Neuron (in vitro differentiated cells): ENCODE measurements around the gene ROR1.
"Not testable (repeated sequence)": the region's sequence is repeated elsewhere in the genome, so short reads cannot be mapped to it uniquely, and the experiment has no call there.

Experiments
- H2AFZ ChIP-seq: one replicate; pipeline ENCODE4 v1.6.1; 2013; ENCODE audit warnings: low read depth, mild to moderate bottlenecking, inconsistent platforms, low read length, moderate library complexity
- H3K27me3 ChIP-seq: one replicate; pipeline ENCODE4 v1.6.1; 2013; ENCODE audit warnings: low read length; ENCODE audit not compliant: insufficient read depth
- H3K36me3 ChIP-seq: one replicate; pipeline ENCODE4 v1.6.1; 2013; ENCODE audit warnings: low read length; ENCODE audit not compliant: insufficient read depth
- H3K4me1 ChIP-seq: one replicate; pipeline ENCODE4 v1.6.1; 2013; ENCODE audit warnings: low read length; ENCODE audit not compliant: insufficient read depth
- H3K4me3 ChIP-seq: 2 replicates; pipeline ENCODE4 v1.5.1; 2013; ENCODE audit warnings: mild to moderate bottlenecking, low read length, moderate library complexity
- H3K9me3 ChIP-seq: one replicate; pipeline ENCODE4 v1.6.1; 2013; ENCODE audit warnings: low read length

Gene ROR1

DNA sequence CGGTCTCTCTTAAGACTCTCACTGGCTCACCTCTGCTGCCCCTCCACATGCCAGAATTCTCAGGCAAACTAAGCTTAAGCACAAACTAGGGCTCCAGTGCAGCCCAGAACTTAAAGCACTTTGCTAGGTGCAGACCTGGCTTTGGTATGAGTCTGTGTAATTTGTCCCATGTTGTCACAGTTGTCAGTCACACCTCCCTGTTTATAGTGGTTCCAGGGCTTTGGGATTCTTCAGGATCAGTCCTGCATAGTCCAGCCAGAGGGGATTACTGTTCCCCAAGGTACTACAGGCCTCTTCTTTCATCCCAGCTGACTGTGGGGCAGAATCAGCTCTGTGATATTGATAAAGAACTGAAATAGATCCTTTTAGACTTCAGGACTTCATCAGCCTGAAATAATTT lies 324.6 kb downstream of the ROR1 start:
- Histone ChIP-seq H2AFZ (no peak overlapping the region), H3K27me3 (no peaks in the 10 kb centered on the region), H3K4me1 (no peaks in the 10 kb centered on the region), H3K4me3 (no peak overlapping the region), H3K9me3 (no peaks in the 10 kb centered on the region), H3K36me3 (no peaks in the 10 kb centered on the region)

DNA sequence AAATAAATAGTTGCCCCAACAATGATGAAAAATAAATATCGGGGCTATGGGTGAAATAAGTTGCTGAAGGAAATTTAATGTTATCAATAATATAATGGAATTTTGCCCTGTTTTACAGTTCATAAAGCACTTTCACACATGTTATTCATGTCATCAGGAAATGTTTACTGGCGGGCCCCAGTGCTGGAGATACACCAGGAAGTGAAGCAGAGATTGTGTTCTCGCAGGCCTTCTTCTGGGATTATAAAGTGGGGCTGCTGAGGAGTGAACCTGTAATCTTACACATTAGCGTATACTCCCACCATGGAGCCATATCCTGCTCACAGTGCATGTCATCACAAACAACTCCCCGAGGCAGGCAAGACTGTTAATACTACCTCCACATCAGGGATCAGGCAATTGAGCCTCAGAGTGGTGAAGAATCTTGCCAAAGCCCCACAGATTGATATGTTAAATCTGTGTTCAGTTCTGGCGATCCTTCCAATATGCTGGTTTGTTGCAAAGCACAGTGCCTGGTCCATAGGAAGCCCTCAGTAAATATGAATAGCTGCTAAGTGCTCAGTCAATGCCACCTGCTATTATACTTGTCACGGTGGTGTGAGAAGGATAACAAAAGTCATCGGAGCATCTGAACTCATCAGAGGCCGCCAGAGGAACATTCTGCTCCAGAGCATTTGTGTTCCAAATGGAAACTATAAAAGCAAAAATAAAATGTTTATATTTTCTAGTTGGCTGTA lies 325.2 kb downstream of the ROR1 start:
- no peaks in the 10 kb centered on the region for H3K4me1 ChIP-seq
- no peak overlapping the region for H3K4me3 ChIP-seq
- H3K27me3 ChIP-seq, result no peaks in the 10 kb centered on the region
- H3K9me3 ChIP-seq, result no peaks in the 10 kb centered on the region
- H2AFZ ChIP-seq, result no peak overlapping the region
- H3K36me3 ChIP-seq, result no peaks in the 10 kb centered on the region

DNA sequence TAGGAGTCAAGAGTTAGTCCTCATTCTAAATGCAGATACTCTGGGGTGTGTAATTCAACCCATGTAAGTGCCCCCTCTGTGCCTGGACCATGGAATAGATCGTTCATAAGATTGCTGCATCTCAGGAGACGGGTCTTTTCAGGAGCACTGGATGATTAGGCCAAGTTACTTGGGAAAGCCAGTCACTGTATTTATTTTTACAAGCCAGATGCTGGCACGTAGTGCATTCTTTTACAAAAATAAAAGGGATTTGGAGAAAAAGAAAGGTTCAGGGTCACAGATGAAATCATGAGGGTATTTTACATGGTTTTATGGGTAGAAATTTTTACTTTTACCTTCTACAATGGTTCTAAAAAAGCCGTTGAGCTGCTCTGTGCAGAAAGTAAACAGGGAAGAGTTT lies 327.0 kb downstream of the ROR1 start:
- Histone ChIP-seq H3K9me3 (no peaks in the 10 kb centered on the region), H2AFZ (no peak overlapping the region)

DNA sequence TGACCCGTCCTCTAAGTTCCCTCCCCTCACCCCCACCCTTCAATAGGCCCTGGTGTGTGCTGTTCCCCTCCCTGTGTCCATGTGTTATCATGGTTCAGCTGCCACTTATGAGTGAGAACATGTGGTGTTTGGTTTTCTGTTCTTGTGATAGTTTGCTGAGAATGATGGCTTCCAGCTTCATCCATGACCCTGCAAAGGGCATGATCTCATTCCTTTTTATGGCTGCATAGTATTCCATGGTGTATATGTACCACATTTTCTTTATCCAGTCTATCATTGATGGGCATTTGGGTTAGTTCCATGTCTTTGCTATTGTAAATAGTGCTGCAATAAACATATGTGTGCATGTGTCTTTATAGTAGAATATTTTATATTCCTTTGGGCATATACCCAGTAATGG lies 330.8 kb downstream of the ROR1 start:
- not testable (repeated sequence) for H3K4me1 ChIP-seq, H3K4me3 ChIP-seq, H2AFZ ChIP-seq, H3K9me3 ChIP-seq, H3K27me3 ChIP-seq, H3K36me3 ChIP-seq

More for the DNA sequence above, 327.0 kb downstream of the ROR1 start:
- Histone ChIP-seq H3K4me3 (no peak overlapping the region), H3K27me3 (no peaks in the 10 kb centered on the region), H3K36me3 (no peaks in the 10 kb centered on the region), H3K4me1 (no peaks in the 10 kb centered on the region)

DNA sequence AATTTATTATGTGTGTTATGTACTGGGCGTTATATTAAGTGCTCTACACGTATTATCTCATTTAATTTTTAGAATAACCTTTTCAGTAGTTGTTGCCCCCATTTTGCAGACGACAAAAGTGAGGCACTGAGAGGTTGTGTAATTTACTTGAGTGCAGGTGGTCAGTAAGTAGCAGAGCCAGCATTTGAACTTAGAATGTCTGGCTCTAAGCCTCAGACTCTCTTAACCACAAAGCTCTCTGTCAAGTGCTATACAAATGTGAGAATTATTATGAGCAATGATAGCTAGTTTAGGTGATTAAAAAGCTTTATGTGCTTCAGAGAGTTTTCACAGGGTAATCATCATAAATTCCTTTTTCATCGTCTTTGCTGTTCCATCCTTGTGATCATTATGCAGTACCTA lies 333.3 kb downstream of the ROR1 start:
- H3K36me3 ChIP-seq, result no peaks in the 10 kb centered on the region

GRCh38 chr1:64107632-64108031 lies 333.8 kb downstream of the ROR1 start:
- no peaks in the 10 kb centered on the region for H3K9me3 ChIP-seq
- H3K4me3 ChIP-seq, result no peak overlapping the region
- no peak overlapping the region for H2AFZ ChIP-seq
- peaks cover 2% of the 10 kb centered on the region for H3K4me1 ChIP-seq
- no peaks in the 10 kb centered on the region for H3K27me3 ChIP-seq
- no peaks in the 10 kb centered on the region for H3K36me3 ChIP-seq

More for the DNA sequence above, 333.3 kb downstream of the ROR1 start:
- H2AFZ ChIP-seq, result no peak overlapping the region
- peaks cover 2% of the 10 kb centered on the region for H3K4me1 ChIP-seq
- H3K4me3 ChIP-seq, result no peak overlapping the region
- H3K9me3 ChIP-seq, result no peaks in the 10 kb centered on the region
- H3K27me3 ChIP-seq, result no peaks in the 10 kb centered on the region

DNA sequence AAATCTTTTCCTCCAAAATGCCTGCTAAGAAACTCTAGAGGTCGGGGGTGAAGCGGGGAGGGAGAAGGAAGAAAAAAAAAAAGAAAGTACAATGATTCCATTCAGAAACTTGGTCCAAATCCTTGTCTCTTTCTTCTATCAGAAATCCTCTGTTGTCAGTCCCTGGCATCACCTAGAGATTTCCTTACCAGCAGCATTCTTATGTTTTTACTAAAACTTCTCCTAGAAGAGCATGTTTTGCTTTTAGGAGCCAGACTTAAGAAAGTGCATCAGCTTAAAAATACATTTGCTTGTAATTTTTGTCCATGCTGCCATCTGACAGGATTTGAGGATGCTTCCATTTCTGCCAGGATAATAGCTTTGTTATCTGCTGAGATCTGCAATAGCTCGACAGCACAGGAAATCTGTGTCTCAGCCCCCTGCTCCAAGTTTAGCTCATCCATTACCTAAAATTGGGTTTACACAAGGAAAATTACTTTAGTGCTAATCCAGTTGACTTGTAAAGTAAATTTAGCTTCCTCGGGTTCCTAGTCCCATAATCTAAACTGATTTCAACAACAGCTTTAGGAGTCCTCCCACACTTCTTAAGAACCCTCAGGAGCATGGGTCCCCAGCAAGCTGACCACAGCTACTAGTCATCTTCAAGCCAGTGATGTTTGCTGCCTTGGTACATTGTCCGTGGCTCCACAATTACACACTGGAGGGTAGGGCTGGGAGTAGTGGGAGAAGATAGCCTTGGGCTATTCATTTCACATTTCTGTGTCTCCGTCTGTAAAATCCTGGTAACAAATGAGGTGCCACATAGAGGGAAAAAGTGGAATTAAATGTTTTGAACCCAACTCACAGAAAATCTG lies 337.3 kb downstream of the ROR1 start:
- Histone ChIP-seq H3K36me3 (no peaks in the 10 kb centered on the region), H2AFZ (no peak overlapping the region), H3K4me3 (no peak overlapping the region), H3K9me3 (no peaks in the 10 kb centered on the region), H3K27me3 (no peaks in the 10 kb centered on the region), H3K4me1 (peaks cover 2% of the 10 kb centered on the region)

DNA sequence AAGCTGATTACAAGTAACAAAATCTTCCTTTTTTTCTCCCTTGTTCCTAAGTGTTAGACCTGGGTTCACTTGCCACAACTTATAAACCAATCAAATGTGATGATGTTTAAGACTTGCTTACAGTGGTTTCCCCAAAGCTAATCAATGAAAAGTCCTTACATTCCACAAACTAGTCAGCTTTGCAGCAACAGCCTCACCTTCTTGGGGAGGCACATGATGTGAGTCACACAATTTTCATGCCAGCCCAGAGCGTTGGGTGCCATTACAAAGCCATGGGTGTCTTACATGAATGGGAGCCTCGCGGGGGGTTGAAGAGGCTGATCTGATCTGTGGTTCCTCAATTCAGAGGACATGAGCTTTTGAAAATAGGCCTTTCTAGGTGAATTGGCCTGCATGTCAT lies 338.0 kb downstream of the ROR1 start:
- Histone ChIP-seq H3K4me3 (no peak overlapping the region), H3K9me3 (no peaks in the 10 kb centered on the region), H2AFZ (no peak overlapping the region), H3K36me3 (no peaks in the 10 kb centered on the region), H3K4me1 (no peaks in the 10 kb centered on the region), H3K27me3 (no peaks in the 10 kb centered on the region)

- Histone ChIP-seq H2AFZ (no peak overlapping the region), H3K27me3 (no peaks in the 10 kb centered on the region), H3K9me3 (no peaks in the 10 kb centered on the region), H3K36me3 (no peaks in the 10 kb centered on the region), H3K4me3 (no peak overlapping the region), H3K4me1 (no peaks in the 10 kb centered on the region)
Observed at GRCh38 chr1:64112281-64112680, 338.5 kb downstream of the ROR1 start.

GRCh38 chr1:64114012-64114525 lies 340.3 kb downstream of the ROR1 start:
- no peaks in the 10 kb centered on the region for H3K27me3 ChIP-seq
- H3K9me3 ChIP-seq, result no peaks in the 10 kb centered on the region
- no peaks in the 10 kb centered on the region for H3K4me1 ChIP-seq
- H3K4me3 ChIP-seq, result no peak overlapping the region
- no peaks in the 10 kb centered on the region for H3K36me3 ChIP-seq
- no peak overlapping the region for H2AFZ ChIP-seq

- Histone ChIP-seq H3K4me1 (no peaks in the 10 kb centered on the region), H3K27me3 (no peaks in the 10 kb centered on the region), H3K9me3 (no peaks in the 10 kb centered on the region), H3K4me3 (no peak overlapping the region), H2AFZ (no peak overlapping the region), H3K36me3 (no peaks in the 10 kb centered on the region)
Observed at GRCh38 chr1:64116537-64116936, 342.7 kb downstream of the ROR1 start.

- no peaks in the 10 kb centered on the region for H3K27me3 ChIP-seq
- no peaks in the 10 kb centered on the region for H3K4me1 ChIP-seq
- H3K4me3 ChIP-seq, result no peak overlapping the region
- no peak overlapping the region for H2AFZ ChIP-seq
- no peaks in the 10 kb centered on the region for H3K36me3 ChIP-seq
- H3K9me3 ChIP-seq, result no peaks in the 10 kb centered on the region
Observed at GRCh38 chr1:64117492-64117891, 343.7 kb downstream of the ROR1 start.

DNA sequence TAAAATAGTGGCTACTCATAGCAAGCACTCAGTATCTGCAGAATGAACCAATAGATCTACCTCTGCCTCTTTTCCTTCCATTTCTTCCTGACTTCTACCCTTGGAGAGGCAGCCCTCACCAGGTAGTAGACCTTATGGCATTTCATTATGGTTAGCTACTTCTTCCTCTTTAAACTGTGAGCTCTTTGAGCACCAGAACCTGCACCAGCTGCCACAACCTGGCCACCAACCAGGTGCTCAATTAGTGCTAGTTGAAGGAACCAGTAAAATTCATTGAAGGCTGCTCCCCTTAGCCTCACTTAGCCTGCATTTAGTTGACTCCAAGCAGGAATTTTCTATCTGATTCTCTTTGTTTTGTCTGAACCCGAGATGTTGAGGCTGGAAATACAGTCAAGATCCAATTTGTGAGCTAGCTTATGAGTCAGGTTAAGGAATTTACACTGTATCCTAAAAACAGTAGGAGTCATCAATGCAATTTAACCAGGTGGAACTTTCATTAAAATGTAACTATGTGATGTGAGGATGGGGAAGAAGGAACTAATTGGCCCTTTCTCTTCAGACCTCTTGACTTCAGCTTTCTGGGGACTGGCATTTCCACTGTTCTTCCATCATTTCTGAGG lies 348.1 kb downstream of the ROR1 start:
- Histone ChIP-seq H3K9me3 (no peaks in the 10 kb centered on the region), H3K27me3 (no peaks in the 10 kb centered on the region), H2AFZ (no peak overlapping the region), H3K36me3 (no peaks in the 10 kb centered on the region), H3K4me1 (no peaks in the 10 kb centered on the region), H3K4me3 (no peak overlapping the region)
